ENCODE measurements around the gene MED12L. TPM values are rescaled to one million over a fixed set of nuclear protein-coding genes. Genes with fewer than 3 reads are reported as not detected.

Gene MED12L
- total and polyA plus RNA-seq, 10 of the 15 experiments (the other 5 are each of a cell fraction or from before 2014, with no cell fraction given) = 0.01 to 0.06 (median 0.03) TPM; not detected in 2

DNA sequence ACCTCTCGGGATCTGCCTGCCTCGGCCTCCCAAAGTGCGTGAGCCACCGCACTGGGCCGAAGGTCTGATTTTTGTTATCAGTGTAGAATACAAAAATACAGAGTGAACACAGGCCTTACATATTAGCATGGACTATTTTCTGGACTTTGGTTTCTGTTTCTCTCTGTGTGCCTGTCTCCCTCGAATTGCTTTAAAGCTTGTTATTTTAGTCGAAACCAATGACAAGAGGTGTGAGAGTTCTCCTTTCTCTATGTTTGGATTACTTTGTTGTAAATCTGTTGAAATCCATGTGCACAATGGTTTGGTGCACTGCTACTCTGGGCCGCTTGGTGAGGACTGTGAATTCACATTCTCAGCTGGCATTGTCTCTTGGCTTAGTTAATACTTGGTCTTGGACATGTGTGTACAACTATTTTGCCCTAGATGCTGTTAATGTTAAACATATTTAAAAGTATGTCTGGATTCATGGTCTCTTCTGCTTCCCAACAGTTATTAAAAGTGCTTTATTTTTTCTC lies 23.9 kb downstream of the MED12L start:
- no peaks in the 10 kb centered on the region; a peak in 1 of 4 replicates for H3K27me3 ChIP-seq (replicated peaks in 1 of 2; ENCODE audit: control insufficient read depth in 2 of 2, insufficient read depth in 2 of 2, low read length in 1 of 2)
- CTCF ChIA-PET = no interaction called here
- POLR2A ChIA-PET = no interaction called here
- H2AFZ ChIP-seq (ENCODE audit: control insufficient read depth, low read depth, low read length) = no peak overlapping the region
- no peaks in the 10 kb centered on the region for H3K4me1 ChIP-seq (ENCODE audit: control insufficient read depth, insufficient read depth, low read length)
- in situ Hi-C loops (cut with MboI) = no loop called here
- RAD21 ChIA-PET (ENCODE audit: unreplicated experiment) = no interaction called here
- H3K27ac ChIP-seq (ENCODE audit: control insufficient read depth, insufficient read depth) = no peak overlapping the region
- SMC1A ChIA-PET (ENCODE audit: uncharacterized antibody, unreplicated experiment) = no interaction called here
- intact Hi-C loops (cut with micrococcal nuclease; ENCODE audit: unreplicated experiment) = no loop called here
- H3K9me3 ChIP-seq (replicated peaks; ENCODE audit: control insufficient read depth, insufficient read depth, low read length) = no peaks in the 10 kb centered on the region
- no peak overlapping the region for H3K4me2 ChIP-seq (ENCODE audit: control insufficient read depth, insufficient read depth)
- WGBS (ENCODE audit: insufficient coverage, insufficient replicate concordance, low lambda C conversion rate, missing lambda C conversion rate) = 35% methylated on average over 8 of the region's 8 CpGs
- BruUV-seq (replicated peaks) = no TSS peak
- H3K79me2 ChIP-seq (ENCODE audit: control insufficient read depth, insufficient read depth, low read length) = no peaks in the 10 kb centered on the region
- no peak overlapping the region for H3K9ac ChIP-seq (ENCODE audit: control insufficient read depth, insufficient read depth, low read length)
- DNase-seq (ENCODE audit: low read depth, low spot score) (no peak), ATAC-seq (no peak), FAIRE-seq (no peak)
- no peak for TF ChIP-seq ASH2L (IDR thresholded peaks at IDR 0.05; ENCODE audit: borderline replicate concordance, low read depth)
- no peak for TF ChIP-seq ELK1 (IDR thresholded peaks at IDR 0.05; ENCODE audit: low read depth, low read length)
- TF ChIP-seq, protein P1, sequence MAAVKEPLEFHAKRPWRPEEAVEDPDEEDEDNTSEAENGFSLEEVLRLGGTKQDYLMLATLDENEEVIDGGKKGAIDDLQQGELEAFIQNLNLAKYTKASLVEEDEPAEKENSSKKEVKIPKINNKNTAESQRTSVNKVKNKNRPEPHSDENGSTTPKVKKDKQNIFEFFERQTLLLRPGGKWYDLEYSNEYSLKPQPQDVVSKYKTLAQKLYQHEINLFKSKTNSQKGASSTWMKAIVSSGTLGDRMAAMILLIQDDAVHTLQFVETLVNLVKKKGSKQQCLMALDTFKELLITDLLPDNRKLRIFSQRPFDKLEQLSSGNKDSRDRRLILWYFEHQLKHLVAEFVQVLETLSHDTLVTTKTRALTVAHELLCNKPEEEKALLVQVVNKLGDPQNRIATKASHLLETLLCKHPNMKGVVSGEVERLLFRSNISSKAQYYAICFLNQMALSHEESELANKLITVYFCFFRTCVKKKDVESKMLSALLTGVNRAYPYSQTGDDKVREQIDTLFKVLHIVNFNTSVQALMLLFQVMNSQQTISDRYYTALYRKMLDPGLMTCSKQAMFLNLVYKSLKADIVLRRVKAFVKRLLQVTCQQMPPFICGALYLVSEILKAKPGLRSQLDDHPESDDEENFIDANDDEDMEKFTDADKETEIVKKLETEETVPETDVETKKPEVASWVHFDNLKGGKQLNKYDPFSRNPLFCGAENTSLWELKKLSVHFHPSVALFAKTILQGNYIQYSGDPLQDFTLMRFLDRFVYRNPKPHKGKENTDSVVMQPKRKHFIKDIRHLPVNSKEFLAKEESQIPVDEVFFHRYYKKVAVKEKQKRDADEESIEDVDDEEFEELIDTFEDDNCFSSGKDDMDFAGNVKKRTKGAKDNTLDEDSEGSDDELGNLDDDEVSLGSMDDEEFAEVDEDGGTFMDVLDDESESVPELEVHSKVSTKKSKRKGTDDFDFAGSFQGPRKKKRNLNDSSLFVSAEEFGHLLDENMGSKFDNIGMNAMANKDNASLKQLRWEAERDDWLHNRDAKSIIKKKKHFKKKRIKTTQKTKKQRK (IDR thresholded peaks at IDR 0.05; ENCODE audit: low read depth, low read length) = no peak
- TF ChIP-seq MEF2A (IDR thresholded peaks at IDR 0.05; ENCODE audit: insufficient read depth, low read depth, low read length) = no peak
- TF ChIP-seq KAT2A (conservative IDR thresholded peaks at IDR 0.05; ENCODE audit: control insufficient read depth, low read depth, low read length) = no peak
- TF ChIP-seq YBX1 (IDR thresholded peaks at IDR 0.05) = no peak
- TF ChIP-seq STAT1 (conservative IDR thresholded peaks at IDR 0.05) = no peak
- TF ChIP-seq NFYB (IDR thresholded peaks at IDR 0.05; ENCODE audit: insufficient read depth, low read depth, low read length) = no peak
- TF ChIP-seq ZNF217 (IDR thresholded peaks at IDR 0.05) = no peak
- no peak for TF ChIP-seq ZBED1 (IDR thresholded peaks at IDR 0.05; ENCODE audit: borderline replicate concordance)
- no peak for TF ChIP-seq BHLHE40 (IDR thresholded peaks at IDR 0.05; ENCODE audit: borderline replicate concordance in 1 of 2, low read depth in 2 of 2, low read length in 1 of 2)
- no peak for TF ChIP-seq NFYA (IDR thresholded peaks at IDR 0.05; ENCODE audit: borderline replicate concordance, low read depth, low read length)
- TF ChIP-seq WRNIP1 (IDR thresholded peaks at IDR 0.05; ENCODE audit: borderline replicate concordance, low read depth, low read length) = no peak
- no peak overlapping the region for H3K4me3 ChIP-seq
- H3K36me3 ChIP-seq (ENCODE audit: control insufficient read depth in 2 of 2, insufficient read depth in 2 of 2, low read length in 1 of 2) = no peaks in the 10 kb centered on the region
- no peaks in the 10 kb centered on the region for H4K20me1 ChIP-seq (ENCODE audit: control insufficient read depth, insufficient read depth)

All from GM12878 (cell line).